ENCODE data around the gene CSF3R. TPM values are rescaled to one million over a fixed set of nuclear protein-coding genes. Genes with fewer than 3 reads are reported as not detected.

The CSF3R gene
- total RNA-seq, 1 donor from 2014 or later: not detected

- peak; percentile 82 for DNase-seq (ENCODE audit: extremely low read depth, low read depth, low spot score)
Measured at GRCh38 chr1:36463803-36464604, 18.7 kb downstream of the CSF3R start, which contains the start of gene MRPS15. MRPS15 (minus strand) TSS chr1:36464384; CDS start chr1:36464275, 109 bp downstream.

- DNase-seq (ENCODE audit: extremely low read depth, low read depth, low spot score): no peak
Measured at GRCh38 chr1:36463463-36463802, 19.3 kb downstream of the CSF3R start.

GRCh38 chr1:36458910-36459309 is 23.8 kb downstream of the CSF3R start:
- no peak for DNase-seq (ENCODE audit: extremely low read depth, low read depth, low spot score)

- no peak for DNase-seq (ENCODE audit: extremely low read depth, low read depth, low spot score)
Measured at GRCh38 chr1:36457691-36458090, 25.0 kb downstream of the CSF3R start.

GRCh38 chr1:36456391-36456928 is 26.3 kb downstream of the CSF3R start:
- no peak for DNase-seq (ENCODE audit: extremely low read depth, low read depth, low spot score)

- DNase-seq (ENCODE audit: extremely low read depth, low read depth, low spot score): no peak
Measured at GRCh38 chr1:36455386-36455785, 27.3 kb downstream of the CSF3R start.

GRCh38 chr1:36453600-36454388 is 28.9 kb downstream of the CSF3R start:
- no peak for DNase-seq (ENCODE audit: extremely low read depth, low read depth, low spot score)

GRCh38 chr1:36453051-36453450 is 29.7 kb downstream of the CSF3R start:
- no peak for DNase-seq (ENCODE audit: extremely low read depth, low read depth, low spot score)

- DNase-seq (ENCODE audit: extremely low read depth, low read depth, low spot score): no peak
Measured at GRCh38 chr1:36450919-36451305, 31.8 kb downstream of the CSF3R start.

- peak; percentile 74 for DNase-seq (ENCODE audit: extremely low read depth, low read depth, low spot score)
Measured at GRCh38 chr1:36450270-36450918, 32.3 kb downstream of the CSF3R start, which contains the start of gene OSCP1. OSCP1 (minus strand) TSS chr1:36450451; CDS start chr1:36450369, 82 bp downstream.

GRCh38 chr1:36448530-36449056 is 34.1 kb downstream of the CSF3R start:
- no peak for DNase-seq (ENCODE audit: extremely low read depth, low read depth, low spot score)

GRCh38 chr1:36447450-36447849 is 35.3 kb downstream of the CSF3R start:
- DNase-seq (ENCODE audit: extremely low read depth, low read depth, low spot score): no peak

- no peak for DNase-seq (ENCODE audit: extremely low read depth, low read depth, low spot score)
Measured at GRCh38 chr1:36446746-36447145, 36.0 kb downstream of the CSF3R start.

- no peak for DNase-seq (ENCODE audit: extremely low read depth, low read depth, low spot score)
Measured at GRCh38 chr1:36446271-36446670, 36.4 kb downstream of the CSF3R start.

- DNase-seq (ENCODE audit: extremely low read depth, low read depth, low spot score): no peak
Measured at GRCh38 chr1:36443297-36443696, 39.4 kb downstream of the CSF3R start.

GRCh38 chr1:36442337-36442736 is 40.4 kb downstream of the CSF3R start:
- DNase-seq (ENCODE audit: extremely low read depth, low read depth, low spot score): no peak

- DNase-seq (ENCODE audit: extremely low read depth, low read depth, low spot score): no peak
Measured at GRCh38 chr1:36440646-36441045, 42.1 kb downstream of the CSF3R start.

GRCh38 chr1:36440044-36440443 is 42.7 kb downstream of the CSF3R start:
- no peak for DNase-seq (ENCODE audit: extremely low read depth, low read depth, low spot score)

GRCh38 chr1:36438715-36439114 is 44.0 kb downstream of the CSF3R start:
- no peak for DNase-seq (ENCODE audit: extremely low read depth, low read depth, low spot score)

GRCh38 chr1:36436821-36437220 is 45.9 kb downstream of the CSF3R start:
- DNase-seq (ENCODE audit: extremely low read depth, low read depth, low spot score): no peak

GRCh38 chr1:36433102-36433501 is 49.6 kb downstream of the CSF3R start:
- no peak for DNase-seq (ENCODE audit: extremely low read depth, low read depth, low spot score)

Measured in glomerular endothelial cell (primary cell).